GM18861 (cell line): ENCODE data around the gene ANKRD29.
"Not testable (repeated sequence)": the region's sequence is repeated elsewhere in the genome, so short reads cannot be mapped to it uniquely, and the experiment has no call there.

Source experiments
- ATAC-seq: cut with Tn5 transposase; IDR thresholded peaks from one replicate; pipeline ENCODE4 v1.9.1; 2021; ENCODE audit not compliant: unreplicated experiment

The ANKRD29 gene

GRCh38 chr18:23565916-23566547, 96.7 kb downstream of the ANKRD29 start:
- ATAC-seq, result no peak

DNA sequence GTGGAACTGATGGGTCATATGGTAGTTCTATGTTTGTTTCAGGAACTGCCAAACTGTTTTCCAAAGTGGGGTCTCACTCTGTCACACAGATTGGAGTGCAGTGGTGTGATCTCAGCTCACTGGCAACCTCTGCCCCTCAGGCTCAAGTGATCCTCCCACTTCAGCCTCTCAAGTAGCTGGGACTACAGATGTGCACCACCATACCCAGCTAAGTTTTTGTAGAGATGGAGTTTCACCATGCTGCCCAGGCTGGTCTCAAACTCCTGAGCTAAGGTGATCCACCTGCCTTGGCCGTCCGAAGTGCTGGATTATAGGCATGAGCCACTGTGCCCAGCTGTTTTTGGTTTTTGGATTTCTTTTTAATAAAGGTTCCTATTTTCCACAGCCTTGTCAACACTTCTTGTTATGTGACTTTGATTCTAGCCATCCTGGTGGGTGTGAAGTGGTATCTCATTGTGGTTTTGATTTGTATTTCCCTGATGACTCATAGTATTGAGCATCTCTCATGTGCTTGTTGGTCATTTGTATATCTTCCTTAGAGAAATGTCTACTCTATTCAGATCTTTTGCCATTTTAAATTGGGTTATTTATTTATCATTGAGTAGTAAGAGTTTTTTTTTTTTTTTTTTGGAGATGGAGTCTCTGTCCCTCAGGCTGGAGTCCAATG, 99.2 kb downstream of the ANKRD29 start:
- no peak for ATAC-seq

GRCh38 chr18:23560186-23560585, 102.5 kb downstream of the ANKRD29 start:
- ATAC-seq, result no peak

GRCh38 chr18:23557511-23557910, 105.2 kb downstream of the ANKRD29 start:
- not testable (repeated sequence) for ATAC-seq

GRCh38 chr18:23556145-23556780, 106.4 kb downstream of the ANKRD29 start:
- ATAC-seq, result no peak

GRCh38 chr18:23553887-23554286, 108.8 kb downstream of the ANKRD29 start:
- ATAC-seq, result no peak

- ATAC-seq, result no peak
Measured at GRCh38 chr18:23552505-23552904, 110.2 kb downstream of the ANKRD29 start.

DNA sequence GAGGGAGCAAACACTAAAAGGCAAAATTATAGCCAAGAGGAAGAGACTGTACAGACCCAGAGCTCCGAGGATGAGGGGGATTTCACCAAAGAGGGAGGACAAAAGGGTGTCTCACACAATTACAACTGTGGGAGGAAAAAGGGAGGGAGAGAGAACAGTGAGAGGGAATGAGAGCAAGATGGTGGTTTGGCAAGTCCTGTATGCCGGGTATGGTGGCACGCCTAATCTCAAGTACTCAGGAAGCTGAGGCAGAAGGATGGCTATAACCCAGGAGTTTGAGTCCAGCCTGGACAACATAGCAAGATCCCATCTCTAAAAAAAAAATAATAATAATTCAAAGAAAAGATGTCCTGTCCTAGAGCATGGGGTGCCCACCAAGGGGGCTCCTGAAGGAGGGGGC, 110.7 kb downstream of the ANKRD29 start:
- ATAC-seq, result no peak

DNA sequence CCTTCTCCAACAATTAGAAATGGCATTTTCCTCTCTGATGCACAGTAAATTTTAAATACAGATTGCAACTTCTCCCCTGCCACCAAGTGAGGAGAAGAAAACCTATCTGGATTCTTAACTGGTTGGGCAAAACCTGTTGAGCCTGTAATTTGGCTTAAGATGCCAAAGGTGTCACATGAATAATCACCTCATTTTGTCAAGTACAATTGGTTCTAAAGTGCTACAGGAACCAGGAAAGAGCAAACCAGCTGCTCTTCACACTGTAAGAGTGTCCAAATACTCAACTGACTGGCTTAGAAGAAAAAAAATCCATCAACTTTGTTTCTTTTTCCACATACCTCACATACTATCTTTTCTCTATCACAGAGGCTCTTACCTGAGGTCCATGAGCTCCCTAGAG, 111.8 kb downstream of the ANKRD29 start:
- ATAC-seq, result no peak
